Uterus (tissue), 4 donors: ENCODE data around the gene PLA2G4F. TPM values are rescaled to one million over a fixed set of nuclear protein-coding genes. Genes with fewer than 3 reads are reported as not detected.

Experiments
- DNase-seq, 2 donors: peaks; one replicate each; pipeline ENCODE4 v3.0.0-alpha.2; 2019 to 2020
- H3K27ac ChIP-seq, 2 donors: fragments of 200-600 bp; sonication (generic); 1 replicate in 1 of 2; 2 replicates in 1 of 2; pipeline ENCODE4 v1.5.1; 2016 to 2018
- H3K27me3 ChIP-seq, 2 donors: fragments of 200-600 bp; sonication (generic); one replicate each; pipeline ENCODE4 v1.5.1; 2018 to 2019; ENCODE audit warnings: control low read depth in 1 of 2
- H3K36me3 ChIP-seq, 2 donors: fragments of 200-600 bp; sonication (generic); one replicate each; pipeline ENCODE4 v1.5.1; 2019; ENCODE audit warnings: control low read depth in 1 of 2
- H3K4me1 ChIP-seq, 2 donors: fragments of 200-600 bp; sonication (generic); one replicate each; pipeline ENCODE4 v1.5.1; 2018 to 2019; ENCODE audit warnings: control low read depth in 1 of 2
- H3K4me3 ChIP-seq, 2 donors: fragments of 200-600 bp; sonication (generic); 1 replicate in 1 of 2; 2 replicates in 1 of 2; pipeline ENCODE4 v1.5.1; 2018 to 2019; ENCODE audit warnings: mild to moderate bottlenecking in 1 of 2
- H3K9me3 ChIP-seq, 2 donors: fragments of 200-600 bp; sonication (generic); one replicate each; pipeline ENCODE4 v1.5.1; 2019; ENCODE audit warnings: control low read depth in 1 of 2
- CTCF ChIP-seq, 4 experiments: fragments of 200-600 bp in 2 of 4; fragments of 450-650 bp in 2 of 4; sonication (generic) in 2 of 4; IDR thresholded peaks; one replicate each; pipeline ENCODE4 v1.5.1; 2016 to 2019; ENCODE audit warnings: antibody characterized with exemption in 4 of 4, mild to moderate bottlenecking in 2 of 4, moderate library complexity in 1 of 4
- POLR2A ChIP-seq, 2 donors: fragments of 450-650 bp; IDR thresholded peaks; one replicate each; pipeline ENCODE4 v1.6.1; 2016; ENCODE audit warnings: antibody characterized with exemption in 2 of 2, mild to moderate bottlenecking in 1 of 2, moderate library complexity in 1 of 2
- intact Hi-C: fragments of 100-400 bp; cut with DNase I; formaldehyde crosslinking; loops from one replicate; pipeline ENCODE4 v1.15.1; 2023; ENCODE audit warnings: low total_unique reads
- total RNA-seq, 4 donors: library from RNA; depleted of rRNA in 3 of 4; stranded (reverse); fragments of >200 nt in 3 of 4; gene quantifications; one replicate each; pipeline versions ENCODE4 v1.1.0 to v1.2.4, GENCODE V29; 2014 to 2023
- donor health status: DM: yes; HTN: yes; CAD: no.

Gene PLA2G4F
- total RNA-seq, 4 donors from 2014 or later = 0.26 to 1.5 (median 0.29) TPM; not detected in 1

GRCh38 chr15:42118650-42119445 is 37.6 kb downstream of the PLA2G4F start:
- no peaks in the 10 kb centered on the region for H3K4me1 ChIP-seq
- no peak overlapping the region for H3K4me3 ChIP-seq
- no peaks in the 10 kb centered on the region for H3K27me3 ChIP-seq
- no peaks in the 10 kb centered on the region for H3K36me3 ChIP-seq
- no peak for TF ChIP-seq CTCF (IDR thresholded peaks at IDR 0.05)
- TF ChIP-seq POLR2A (IDR thresholded peaks at IDR 0.05) = no peak
- intact Hi-C loops = no loop called here
- H3K27ac ChIP-seq = no peak overlapping the region
- H3K9me3 ChIP-seq = no peaks in the 10 kb centered on the region
- no peak for DNase-seq

DNA sequence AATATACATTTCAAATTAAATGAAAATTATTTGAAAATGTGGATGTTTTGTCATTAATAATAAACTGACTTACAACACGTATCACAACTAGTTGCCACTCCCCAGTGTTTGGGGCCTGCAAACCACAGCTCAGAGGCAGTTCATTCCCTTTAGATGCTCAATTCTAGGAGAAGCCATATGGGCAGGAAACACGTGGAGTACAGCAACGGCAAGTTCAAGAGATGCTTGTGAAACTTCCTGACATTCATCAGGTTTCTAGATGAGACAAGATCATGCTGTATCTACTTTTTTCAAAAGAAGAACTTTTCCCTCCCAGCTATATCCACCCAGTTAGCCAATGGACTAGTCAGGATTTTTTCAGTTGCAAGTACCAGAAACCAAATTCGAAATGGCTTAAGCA is 44.5 kb downstream of the PLA2G4F start:
- Histone ChIP-seq H3K4me1 (no peaks in the 10 kb centered on the region), H3K4me3 (no peak overlapping the region), H3K36me3 (no peaks in the 10 kb centered on the region), H3K9me3 (peaks cover 0 to 2% of the 10 kb centered on the region in 2 donors), H3K27ac (no peak overlapping the region), H3K27me3 (no peaks in the 10 kb centered on the region)
- TF ChIP-seq POLR2A (IDR thresholded peaks at IDR 0.05) = no peak
- TF ChIP-seq CTCF (IDR thresholded peaks at IDR 0.05) = no peak
- intact Hi-C loops = no loop called here
- no peak for DNase-seq

DNA sequence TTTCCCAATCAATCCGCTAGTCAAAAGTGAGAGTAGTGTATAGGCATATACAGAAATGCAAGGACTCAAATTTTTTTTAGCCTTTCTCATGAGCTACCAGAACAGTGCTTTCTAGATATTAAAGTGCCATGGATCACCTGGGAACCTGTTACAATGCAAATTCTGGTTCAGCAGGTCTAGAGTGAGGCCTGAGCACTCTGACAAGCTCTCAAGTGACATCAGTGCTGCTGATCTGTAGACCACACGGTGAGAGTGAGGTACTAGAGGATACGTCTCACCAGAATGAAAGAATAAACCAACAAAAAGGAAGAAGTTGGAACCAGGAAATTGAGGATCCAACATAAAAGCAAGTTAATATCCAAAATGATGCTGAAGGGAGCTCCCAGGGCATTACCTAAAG is 46.1 kb downstream of the PLA2G4F start:
- Histone ChIP-seq H3K36me3 (no peaks in the 10 kb centered on the region), H3K27ac (no peak overlapping the region), H3K9me3 (peaks cover 0 to 2% of the 10 kb centered on the region in 2 donors), H3K4me3 (no peak overlapping the region), H3K4me1 (no peaks in the 10 kb centered on the region), H3K27me3 (no peaks in the 10 kb centered on the region)
- DNase-seq = no peak
- intact Hi-C loops = no loop called here
- TF ChIP-seq POLR2A (IDR thresholded peaks at IDR 0.05) (no peak), CTCF (IDR thresholded peaks at IDR 0.05) (no peak)

DNA sequence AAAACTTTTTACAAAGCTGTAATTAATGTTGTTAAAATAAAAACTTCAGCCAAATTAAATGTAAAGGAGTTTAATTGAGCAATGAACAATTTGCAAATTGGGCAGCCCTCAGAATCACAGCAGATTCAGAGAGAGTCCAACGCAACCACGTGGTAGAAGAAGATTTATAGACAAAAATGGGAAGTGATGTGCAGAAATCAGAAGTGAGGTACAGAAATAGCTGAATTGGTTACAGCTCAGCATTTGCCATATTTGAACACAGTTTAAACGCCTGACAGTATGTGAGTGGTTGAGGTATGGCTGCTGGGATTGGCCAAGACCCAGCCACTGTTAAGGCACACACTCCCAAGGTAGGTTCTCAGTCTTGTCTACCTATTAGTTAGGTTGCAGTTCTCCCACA is 47.6 kb downstream of the PLA2G4F start:
- H3K4me1 ChIP-seq = no peaks in the 10 kb centered on the region
- TF ChIP-seq CTCF (IDR thresholded peaks at IDR 0.05) (no peak), POLR2A (IDR thresholded peaks at IDR 0.05) (no peak)
- H3K4me3 ChIP-seq = no peak overlapping the region
- no peaks in the 10 kb centered on the region for H3K27me3 ChIP-seq
- no peak for DNase-seq
- no peak overlapping the region for H3K27ac ChIP-seq
- intact Hi-C loops = no loop called here
- no peaks in the 10 kb centered on the region for H3K36me3 ChIP-seq
- peaks cover 0 to 2% of the 10 kb centered on the region in 2 donors for H3K9me3 ChIP-seq

- intact Hi-C loops = no loop called here
- TF ChIP-seq CTCF (IDR thresholded peaks at IDR 0.05) = no peak
- TF ChIP-seq POLR2A (IDR thresholded peaks at IDR 0.05) = no peak
- Histone ChIP-seq H3K27ac (no peak overlapping the region), H3K4me3 (no peak overlapping the region), H3K27me3 (no peaks in the 10 kb centered on the region), H3K4me1 (no peaks in the 10 kb centered on the region), H3K9me3 (no peaks in the 10 kb centered on the region), H3K36me3 (no peaks in the 10 kb centered on the region)
- no peak for DNase-seq
Observed at GRCh38 chr15:42108189-42108588, 48.2 kb downstream of the PLA2G4F start.
